Stimulated activated CD8-positive, alpha-beta memory T cell treated with anti-CD3 and anti-CD28 coated beads, Interleukin-4, amount 100 ng/mL, for 1 hour (primary cell): ENCODE results near the gene EOMES.

Source experiments
- DNase-seq, 2 donors: peaks; one replicate each; pipeline ENCODE4 v3.0.0-alpha.2; 2020; ENCODE audit warnings: low read depth in 2 of 2, low spot score in 1 of 2

The EOMES gene

DNA sequence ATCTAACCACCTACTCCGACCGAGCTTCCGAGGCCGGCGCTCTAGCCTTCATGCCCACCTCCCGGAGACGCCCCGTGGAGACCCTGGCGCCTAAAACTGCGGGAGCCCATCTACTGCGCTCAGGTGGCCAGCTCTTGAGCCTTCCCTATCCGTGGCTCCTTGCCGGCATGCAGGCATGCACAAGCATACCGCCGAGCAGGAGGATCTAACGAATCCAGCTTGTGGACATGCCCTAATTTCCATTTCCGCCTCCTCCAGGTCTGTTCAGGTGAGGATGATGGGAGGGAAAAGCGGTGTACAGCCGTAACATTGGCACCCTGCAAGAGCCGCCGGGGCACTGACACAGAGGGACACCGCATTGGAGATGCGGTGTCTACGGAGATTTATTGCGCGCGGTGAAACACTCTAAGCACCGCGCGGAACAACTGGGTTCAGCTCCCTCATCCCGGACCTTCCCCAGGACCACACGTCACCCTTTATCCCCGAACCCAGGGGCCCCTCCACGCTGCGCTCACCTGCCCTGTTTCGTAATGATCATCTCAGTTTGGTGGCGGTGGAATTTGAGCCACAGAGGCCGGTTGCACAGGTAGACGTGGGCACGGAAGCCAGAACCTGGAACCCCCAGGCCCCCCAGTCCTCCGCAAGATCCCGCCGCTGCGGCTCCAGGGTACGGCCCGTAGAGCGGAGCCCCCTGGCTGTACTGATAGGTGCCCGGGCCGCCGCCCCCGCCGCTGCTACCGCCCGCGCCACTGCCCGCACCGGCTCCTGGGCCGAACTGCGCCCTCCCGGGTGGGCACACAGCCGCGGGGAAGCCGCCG is 1.0 kb downstream of the EOMES start:
- DNase-seq, result no peak

DNA sequence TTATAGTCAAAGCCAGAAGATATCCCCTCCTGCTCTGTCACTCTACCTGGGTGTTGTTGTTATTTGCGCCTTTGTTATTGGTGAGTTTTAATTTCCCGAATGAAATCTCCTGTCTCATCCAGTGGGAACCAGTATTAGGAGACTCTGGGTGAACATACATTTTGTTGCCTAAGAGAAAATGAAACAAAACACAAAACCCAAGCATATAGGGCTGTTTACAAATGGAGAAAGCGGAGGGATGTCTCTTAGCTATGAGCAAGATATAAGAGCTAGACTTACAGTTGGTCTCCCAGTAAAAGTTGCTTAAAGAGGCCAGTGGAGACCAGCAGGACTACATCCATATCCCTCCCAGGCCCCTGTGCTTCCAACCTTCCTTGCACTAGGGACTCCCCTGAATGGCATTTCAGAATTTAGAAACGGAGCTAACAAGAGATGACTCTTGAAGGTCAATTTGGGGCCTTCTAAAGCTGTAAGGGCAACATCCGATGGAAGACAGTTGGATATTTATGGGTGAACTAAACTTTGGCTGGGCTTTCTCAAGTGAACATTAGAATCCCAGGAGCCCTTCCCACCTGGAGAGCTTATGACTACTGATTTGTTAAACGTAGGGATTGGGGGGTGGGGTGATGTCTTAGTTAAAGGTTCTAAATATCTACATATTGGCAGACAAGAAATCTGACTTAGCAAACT is 2.7 kb downstream of the EOMES start:
- DNase-seq, result no peak

DNA sequence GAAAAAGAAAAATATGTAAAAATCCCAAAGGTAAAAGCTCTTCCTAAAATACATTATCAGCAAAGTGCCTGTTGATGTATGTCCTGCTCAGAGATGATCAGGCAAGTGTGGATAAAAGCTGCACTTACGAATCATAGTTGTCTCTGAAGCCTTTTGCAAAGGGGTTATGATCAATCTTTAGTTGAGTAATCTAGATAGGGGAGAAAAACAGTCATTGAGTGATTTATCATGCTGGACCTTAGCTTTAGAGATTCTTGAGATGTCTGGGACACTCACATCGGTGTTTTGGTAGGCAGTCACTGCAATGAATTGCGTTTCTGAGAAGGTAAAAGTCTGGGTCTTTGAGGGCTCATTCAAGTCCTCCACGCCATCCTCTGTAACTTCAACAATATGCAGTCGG is 3.7 kb downstream of the EOMES start:
- DNase-seq, result no peak

DNA sequence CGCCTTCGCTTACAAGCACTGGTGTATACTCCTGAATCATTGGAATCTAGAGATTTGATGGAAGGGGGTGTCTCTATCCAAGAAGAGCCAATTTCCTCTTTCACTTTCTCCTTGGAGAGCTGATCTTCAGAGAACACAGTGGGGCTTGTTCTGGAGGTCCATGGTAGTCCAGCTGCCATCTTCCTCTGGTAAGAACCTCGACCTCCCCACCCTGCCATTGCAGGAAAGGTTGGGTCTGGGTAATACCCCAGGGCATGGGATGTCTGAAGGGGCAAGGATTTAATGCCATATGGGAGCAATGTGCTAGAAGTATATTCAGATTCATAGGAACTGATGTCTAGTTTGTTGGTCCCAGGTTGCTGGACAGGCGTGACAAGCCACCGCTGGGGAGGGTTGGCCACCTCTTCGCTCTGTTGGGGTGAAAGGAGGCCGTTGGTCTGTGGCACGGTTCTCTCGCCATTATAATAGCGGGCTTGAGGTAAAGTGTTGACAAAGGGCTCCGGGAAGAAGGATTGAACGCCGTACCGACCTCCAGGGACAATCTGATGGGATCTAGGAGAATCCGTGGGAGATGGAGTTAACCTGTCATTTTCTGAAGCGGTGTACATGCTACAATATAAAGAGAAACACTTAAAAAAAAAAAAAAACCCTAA is 4.8 kb downstream of the EOMES start:
- no peak for DNase-seq

DNA sequence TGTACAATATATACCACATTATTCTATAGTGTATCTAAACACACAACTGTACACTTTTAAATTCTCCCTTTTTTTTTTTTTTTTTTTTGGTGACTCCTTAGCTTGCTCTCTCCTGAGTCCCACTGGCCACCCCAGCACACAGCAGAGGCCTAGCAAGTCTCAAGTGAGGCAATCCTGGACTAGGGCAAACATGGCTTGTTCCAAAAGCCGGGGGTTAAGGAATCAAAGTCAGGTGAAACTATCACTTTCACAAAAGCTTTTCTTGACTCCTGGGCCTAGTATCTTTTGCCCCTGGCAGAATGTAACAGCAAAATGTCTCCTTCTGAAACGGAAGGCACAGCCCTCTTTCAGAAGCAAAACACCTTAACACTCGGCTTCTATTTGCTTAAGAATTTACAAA is 5.8 kb downstream of the EOMES start:
- no peak for DNase-seq

DNA sequence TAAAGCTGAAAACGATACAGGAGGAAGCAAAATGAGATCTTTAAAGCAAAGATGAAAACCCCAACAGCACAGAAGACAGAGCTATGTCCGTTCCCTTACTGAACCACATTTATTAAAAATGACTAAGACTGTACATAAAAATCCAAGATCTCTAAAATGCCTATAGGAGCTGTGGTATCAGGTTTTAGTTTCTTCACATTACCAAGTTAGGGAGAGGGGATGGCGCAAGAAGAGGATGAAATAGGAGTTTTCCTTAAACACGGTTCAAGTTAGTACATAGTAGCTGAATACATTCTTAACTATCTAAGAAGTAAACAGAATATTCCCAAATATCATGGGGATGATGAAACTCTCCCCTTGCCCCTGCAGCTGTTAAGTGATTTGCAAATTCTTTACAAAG is 6.3 kb downstream of the EOMES start:
- no peak for DNase-seq

DNA sequence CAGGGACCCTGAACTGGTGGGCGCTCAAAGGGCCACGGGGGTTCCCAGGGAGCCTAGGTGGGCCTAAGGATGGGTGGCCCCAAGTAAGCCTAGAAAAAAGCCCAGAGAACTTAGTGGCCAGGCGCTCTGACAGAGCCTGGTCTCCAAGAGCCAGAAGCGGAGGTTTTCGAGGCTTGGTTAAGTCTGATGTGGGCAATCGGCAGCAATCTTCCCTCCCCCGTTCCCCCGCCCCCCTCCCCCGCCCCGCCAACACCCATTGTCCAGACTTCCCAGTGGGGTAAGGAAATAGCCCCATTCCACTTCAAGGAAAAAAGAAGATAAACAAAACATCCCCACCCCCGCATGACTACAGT is 6.7 kb downstream of the EOMES start:
- DNase-seq, result no peak

DNA sequence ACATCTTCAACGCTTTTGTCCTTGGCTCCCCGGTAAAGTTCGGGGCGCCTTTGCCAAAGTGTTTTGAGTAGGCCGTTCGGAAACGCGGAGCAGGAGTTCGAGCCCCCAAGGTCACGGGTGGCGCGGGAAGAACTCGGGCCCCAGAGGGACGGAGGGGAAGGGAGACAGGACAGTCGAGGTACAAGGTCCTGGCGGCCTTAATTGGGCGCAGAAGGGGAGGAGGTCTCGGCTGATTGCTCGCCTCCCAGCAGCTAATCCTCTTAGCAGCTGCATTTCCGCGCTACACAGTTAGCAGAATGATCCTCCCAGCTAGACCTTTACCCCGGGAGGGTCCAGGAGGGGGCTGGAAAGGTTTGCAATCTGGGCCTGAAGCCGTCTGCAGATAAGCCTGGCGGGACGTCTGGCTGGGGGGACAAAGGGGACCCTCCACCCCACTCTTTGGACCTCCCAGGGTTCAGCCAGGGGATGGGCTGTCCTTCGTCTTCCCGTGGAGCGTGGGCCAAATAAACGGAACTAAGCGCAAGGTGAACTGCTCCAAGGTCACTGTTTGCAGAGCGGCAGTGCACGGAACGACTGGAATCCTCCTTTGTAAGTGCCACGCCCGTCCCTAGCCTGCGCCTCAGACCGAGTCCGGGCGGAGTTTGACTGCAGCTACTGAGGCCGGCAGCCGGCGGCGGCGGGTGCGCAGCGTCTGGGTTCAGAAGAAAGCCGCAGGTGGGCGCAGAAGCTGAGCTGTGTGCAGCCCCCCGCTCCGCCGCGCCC is 7.2 kb downstream of the EOMES start:
- DNase-seq, result no peak

DNA sequence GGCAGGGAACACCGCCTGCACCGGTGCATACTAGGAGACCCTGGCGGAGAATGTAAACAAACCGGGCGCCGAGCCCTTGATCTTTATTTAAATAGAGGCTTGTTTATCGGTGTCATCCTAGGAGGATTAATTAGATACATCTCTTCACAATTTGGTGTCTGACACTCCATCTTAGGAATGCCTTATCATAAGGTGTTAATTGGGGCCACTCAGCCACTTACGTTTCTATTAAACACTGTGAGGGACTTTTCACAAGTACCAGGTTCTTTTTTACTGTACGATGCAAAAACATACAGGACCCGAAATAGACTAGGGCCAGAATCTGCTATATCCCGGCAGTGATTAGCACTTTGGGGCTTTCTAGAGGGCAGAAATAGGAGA is 8.0 kb downstream of the EOMES start:
- no peak for DNase-seq

DNA sequence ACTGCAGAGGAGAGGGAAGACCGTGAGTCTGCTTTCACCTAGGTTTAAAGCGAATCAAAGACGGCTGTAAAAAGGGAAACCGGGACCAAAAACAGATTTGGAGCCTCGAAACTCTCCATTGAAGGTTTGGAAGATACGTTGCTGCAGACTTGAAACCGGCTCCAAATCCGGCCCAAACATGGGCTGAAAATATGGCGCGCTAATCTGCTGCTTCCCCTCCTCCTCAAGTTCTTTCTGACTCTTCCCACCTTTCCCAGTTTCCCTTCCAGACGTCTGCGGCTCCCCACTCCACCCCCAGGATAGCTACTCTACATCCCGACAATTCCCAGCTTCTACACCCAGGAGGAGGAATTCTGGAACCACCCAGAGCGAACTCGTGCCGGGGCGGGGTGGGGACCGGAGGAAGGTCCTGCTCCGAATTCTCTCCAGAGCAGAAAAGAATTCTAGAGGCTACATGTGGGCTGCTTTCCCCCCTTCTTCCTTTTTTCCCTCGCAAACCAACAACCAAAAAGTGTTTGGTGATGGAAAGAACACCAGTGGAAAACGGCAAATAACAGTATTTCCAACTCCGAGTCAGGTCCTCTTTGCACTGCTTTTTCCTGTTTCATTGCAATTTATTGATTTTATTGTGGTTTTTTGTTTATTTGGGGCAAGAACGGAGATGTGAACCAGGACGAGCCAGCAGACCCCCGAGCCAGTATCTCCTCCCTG is 8.5 kb downstream of the EOMES start:
- DNase-seq, result no peak

DNA sequence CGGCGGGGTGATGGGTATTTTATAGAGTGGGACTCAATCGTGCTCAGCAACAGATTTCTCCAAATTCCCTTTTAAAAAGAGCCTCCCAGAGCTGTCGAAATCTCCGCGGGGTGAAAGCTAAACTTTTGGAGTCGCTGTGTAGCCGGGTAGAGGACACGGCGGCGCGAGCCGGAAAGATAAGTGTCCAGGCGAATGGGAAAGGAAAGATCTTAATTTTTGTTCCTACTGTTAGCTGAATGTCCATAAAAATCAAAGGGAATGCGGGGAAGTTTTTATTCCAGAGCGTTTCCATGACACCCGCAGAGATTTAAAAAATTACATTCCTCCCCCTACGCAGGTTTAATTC is 9.1 kb downstream of the EOMES start:
- DNase-seq, result no peak

DNA sequence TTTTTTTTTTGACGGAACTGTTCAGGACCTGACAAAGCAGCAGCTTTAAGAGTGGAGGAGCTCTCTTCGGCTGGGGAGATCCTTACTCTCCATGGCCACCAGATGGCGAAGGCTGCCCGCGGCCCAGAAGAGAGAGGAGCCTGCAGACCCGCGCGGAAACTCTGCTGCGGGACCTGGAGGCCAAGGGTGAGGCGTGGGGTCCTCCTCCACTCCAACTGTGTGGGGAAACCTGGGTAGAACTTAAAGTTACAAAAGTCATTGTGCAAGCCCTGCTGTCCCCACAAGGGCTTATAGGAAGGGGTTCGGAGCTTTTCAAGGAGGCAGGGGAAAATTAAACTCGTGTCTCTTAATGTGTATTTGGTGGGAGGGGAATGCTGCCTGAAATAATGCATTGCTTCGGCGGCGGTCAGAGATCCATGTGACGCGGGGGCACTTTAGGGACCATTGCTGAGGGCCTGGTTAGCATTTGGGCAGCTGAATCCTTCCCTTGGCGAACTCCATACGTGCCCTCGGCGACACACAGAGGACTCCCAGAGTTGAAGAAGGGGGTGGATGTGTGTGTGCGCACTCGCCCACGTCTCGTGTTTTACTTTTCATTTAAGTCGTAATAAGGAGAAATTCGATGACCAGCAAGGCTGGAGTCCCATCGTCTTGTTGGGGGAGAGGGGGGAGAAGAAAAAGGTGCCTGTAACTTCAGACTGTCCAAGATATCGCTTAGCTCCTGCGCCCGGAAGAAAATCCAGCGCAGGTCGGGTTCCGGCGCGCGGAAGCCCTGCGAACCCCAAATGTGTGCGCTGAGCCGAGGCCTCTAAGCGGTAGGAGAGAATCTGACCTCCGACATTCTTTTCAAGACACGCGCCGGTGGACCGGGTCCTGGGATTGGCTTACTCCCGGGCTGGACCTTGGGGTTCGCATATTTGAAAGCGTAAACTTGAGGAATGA is 9.7 kb downstream of the EOMES start:
- peak; percentile 59 to 61 for DNase-seq

DNA sequence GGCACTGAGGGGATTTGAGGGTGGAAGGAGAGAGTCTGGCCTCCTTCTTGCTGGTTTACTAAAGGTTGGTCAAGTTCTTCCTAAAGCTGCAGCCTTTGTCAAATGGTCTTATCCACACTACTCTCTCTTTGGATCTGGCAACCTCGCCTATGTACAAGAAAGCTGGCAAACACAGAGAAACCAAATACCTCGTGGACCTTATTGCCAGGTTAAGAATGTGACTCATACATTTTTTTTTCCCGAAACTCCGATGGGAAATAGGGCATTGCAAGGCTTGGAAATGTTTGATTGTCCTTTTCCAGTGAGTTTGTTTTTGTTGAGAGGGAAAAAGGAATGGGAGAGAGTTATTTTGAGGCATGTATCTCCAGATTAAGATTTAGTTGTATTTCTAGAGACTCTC is 13.9 kb downstream of the EOMES start:
- DNase-seq, result no peak

DNA sequence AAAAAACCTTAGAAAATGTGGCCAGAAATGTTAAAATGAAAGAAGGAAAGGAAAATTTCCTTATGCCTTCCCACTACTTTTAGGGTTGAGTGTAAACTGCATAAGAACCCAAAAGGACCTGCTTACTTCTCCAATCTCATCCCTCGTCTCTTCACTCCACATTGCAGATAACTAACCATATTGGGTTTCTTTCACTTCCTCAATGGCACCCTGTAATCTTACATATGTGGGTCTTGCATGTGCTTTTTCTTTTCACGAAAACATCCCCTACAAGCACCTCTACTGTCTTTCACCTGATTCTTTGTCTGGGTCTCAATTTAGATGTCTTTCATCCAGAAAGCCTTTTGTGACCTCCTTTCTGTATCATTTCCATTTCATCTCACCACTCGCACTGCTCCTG is 23.1 kb downstream of the EOMES start:
- no peak for DNase-seq

DNA sequence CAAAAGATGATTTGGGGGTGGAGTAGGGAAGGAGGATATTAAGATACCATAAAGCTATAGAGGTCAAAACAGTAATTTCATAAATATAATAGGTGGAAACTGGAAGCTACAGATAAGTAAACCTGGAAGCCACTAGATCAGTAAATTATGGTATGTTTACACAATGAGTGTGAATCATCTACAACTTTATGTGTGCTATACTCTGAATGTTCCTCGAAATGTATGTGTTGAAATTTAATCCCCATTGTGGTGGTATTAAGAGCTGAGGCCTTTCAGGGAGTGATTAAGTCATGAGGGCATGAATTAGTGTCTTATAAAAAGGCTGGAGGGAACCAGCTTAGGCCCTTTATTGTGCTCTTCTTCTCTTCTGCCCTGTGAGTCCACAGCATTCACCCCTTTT is 25.2 kb downstream of the EOMES start:
- DNase-seq, result no peak

DNA sequence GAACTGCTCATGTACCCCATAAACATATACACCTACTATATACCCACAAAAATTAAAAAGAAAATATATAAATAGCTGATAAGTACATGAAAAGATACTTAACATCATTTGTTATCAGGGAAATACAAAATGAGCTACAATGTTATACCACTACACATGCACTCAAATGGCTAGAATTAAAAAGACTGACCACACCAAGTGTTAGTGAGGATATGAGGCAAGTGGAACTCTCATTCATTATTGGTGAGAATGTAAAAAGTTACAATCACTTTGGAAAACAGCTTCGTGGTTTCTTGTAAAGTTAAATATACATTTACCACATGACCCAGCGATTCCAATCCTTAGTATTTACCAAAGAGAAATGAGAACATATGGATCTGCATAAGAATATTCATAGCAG is 26.5 kb downstream of the EOMES start:
- DNase-seq, result no peak

DNA sequence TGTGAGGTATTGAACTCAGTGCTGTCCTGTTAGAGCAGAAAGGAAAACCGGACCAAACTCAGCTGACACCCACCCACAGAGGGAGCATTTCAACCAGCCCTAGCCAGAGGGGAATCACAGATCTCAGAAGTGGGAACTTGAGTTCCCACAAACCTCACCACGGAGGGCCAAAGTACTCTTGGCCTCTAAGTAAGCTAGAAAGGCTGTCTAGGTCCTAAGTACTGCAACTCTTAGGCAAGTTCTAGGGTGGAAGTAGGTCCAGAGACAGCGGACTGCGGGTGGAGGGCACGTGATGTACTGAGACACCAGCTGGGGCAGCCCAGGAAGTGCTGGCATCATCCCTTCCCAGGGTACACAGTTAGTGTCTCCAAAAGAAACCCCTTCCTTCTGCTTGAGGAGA is 34.1 kb downstream of the EOMES start:
- DNase-seq, result no peak

DNA sequence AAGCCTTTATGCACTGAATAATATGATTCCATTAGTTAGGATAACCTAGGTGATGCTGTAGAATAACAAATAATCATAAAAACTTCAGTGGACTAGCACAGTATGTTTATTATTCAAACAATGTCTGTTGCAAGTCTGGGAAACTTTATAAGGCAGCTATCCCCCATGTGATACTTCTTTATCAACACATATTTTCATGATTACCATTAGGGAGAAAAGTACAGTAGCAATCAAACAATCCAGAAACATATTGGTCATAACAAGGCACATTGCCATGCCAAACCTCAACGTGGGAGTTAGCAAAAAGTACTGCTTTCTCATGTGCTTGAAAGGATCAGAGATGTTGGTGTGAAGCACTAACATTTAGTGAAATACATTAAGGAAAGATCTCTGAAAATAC is 35.5 kb downstream of the EOMES start:
- no peak for DNase-seq

DNA sequence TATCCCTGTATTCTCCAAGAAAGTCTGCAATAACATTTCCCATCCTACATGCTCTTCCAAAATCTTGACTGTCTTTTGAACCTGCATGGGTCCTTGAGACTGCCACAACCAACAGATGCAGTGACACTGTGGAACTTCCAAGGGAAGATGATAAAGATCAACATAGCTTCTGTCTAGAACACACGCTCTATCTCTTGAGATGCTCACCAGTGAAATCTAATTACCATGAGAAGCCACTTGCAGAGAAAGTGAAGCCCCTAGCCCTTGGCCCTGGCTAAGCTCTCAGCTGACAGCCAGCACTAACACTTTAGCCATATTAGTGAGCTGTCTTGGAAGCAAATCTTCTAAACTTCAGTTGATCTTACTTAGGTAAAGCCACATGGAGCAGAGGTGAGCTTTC is 36.6 kb downstream of the EOMES start:
- DNase-seq, result no peak

DNA sequence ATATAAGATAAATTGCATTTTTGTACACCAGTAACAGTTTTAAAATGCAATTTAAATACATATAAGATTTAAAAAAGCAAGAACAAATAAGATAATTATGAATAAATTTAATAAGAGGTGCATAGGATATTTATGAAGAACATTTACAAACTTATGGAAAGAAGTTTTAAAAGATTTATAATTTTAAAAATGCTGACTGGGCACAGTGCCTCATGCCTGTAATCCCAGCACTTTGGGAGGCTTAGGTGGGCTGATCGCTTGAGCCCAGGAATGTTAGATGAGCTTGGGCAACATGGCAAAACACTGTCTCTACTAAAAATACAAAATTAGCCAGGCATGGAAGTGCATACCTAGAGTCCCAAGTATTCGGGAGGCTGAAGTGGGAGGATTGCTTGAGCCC is 37.8 kb downstream of the EOMES start:
- no peak for DNase-seq
